A673 (cell line): ENCODE measurements around the gene RNASE7.

Experiments
- EZH2 ChIP-seq: fragments of 200-600 bp; sonication (generic); IDR thresholded peaks from 2 replicates; pipeline ENCODE4 v1.6.1; 2017; ENCODE audit warnings: borderline replicate concordance, low read depth, mild to moderate bottlenecking, mixed read lengths, antibody characterized with exemption, low read length; ENCODE audit not compliant: poor library complexity, severe bottlenecking
- TF ChIP-seq, protein P1 (sequence below): fragments of 300-800, 200-600 bp; sonication (generic); conservative IDR thresholded peaks from 2 replicates; pipeline ENCODE4 v1.5.1; 2017; ENCODE audit warnings: low read depth, mild to moderate bottlenecking, antibody characterized with exemption, low read length, moderate library complexity, mixed read lengths

DNA sequence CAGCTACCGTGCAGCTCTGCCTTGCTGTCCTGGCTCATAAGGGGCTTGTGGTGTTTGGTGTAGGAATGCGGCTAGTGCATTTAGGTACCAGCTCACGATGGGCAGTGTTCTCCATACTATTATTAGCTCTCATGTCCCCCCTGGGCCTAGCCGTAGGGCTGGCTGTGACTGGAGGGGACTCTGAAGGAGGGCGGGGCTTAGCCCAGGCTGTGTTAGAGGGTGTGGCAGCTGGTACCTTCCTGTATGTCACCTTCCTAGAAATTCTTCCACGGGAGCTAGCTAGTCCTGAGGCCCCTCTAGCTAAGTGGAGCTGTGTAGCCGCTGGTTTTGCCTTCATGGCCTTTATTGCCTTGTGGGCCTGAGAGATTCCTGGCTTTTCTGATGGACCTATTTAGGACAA, 40.9 kb upstream of the RNASE7 start:
- TF ChIP-seq, protein P1, sequence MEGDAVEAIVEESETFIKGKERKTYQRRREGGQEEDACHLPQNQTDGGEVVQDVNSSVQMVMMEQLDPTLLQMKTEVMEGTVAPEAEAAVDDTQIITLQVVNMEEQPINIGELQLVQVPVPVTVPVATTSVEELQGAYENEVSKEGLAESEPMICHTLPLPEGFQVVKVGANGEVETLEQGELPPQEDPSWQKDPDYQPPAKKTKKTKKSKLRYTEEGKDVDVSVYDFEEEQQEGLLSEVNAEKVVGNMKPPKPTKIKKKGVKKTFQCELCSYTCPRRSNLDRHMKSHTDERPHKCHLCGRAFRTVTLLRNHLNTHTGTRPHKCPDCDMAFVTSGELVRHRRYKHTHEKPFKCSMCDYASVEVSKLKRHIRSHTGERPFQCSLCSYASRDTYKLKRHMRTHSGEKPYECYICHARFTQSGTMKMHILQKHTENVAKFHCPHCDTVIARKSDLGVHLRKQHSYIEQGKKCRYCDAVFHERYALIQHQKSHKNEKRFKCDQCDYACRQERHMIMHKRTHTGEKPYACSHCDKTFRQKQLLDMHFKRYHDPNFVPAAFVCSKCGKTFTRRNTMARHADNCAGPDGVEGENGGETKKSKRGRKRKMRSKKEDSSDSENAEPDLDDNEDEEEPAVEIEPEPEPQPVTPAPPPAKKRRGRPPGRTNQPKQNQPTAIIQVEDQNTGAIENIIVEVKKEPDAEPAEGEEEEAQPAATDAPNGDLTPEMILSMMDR = no peak
- no peak for TF ChIP-seq EZH2
